ENCODE data around the gene RASL10A.

Gene RASL10A

GRCh38 chr22:29266564-29267461 lies 48.7 kb downstream of the RASL10A start:
- DNase-seq = no peak

DNA sequence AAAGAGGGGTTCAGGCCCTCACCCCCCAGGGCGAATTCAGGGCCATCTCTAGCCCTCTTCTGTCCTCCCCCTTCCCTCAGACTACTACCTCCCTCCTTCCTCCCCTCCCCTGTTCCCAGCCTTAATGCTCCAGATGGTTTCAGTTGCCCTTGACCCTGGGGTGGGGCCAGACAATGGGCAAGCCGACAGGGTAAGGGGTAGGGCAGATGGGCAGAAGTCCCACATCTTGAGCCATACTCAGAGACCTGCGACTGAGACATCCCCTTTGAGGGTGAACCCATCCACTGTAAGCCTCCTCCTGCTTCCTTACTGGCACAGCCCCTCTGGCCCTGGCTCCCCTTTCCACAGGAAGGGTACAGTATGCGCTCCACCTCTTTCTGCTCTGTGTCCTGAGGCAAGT lies 49.6 kb downstream of the RASL10A start:
- DNase-seq = no peak

DNA sequence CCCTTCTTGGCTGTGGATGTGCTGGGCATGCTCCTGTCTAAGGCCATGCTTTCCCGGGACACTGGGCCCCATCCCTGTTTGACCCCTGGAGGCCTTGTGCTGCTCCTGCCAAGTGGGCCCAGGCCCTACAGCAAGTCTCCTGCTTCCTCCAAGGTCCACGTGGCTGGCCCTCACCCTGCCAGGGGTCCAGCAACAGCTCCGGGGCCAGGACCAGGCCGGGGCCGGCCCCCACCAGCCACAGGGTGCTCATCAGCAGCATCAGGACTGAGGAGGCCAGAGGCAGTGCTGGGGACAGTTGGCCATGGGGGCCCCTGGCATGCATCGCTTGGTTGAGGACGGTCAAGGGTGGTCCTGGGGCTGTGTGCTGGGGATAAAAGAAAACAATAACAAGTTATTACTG lies 50.2 kb downstream of the RASL10A start:
- no peak for DNase-seq

- DNase-seq = no peak
These were observed 51.7 kb downstream of the RASL10A start for GRCh38 chr22:29263791-29264276.
